ENCODE results near the gene EXOSC5. TPM values are rescaled to one million over a fixed set of nuclear protein-coding genes. Genes with fewer than 3 reads are reported as not detected.

The EXOSC5 gene
- total RNA-seq, 1 experiment from 2014 or later, result 58.7 TPM

DNA sequence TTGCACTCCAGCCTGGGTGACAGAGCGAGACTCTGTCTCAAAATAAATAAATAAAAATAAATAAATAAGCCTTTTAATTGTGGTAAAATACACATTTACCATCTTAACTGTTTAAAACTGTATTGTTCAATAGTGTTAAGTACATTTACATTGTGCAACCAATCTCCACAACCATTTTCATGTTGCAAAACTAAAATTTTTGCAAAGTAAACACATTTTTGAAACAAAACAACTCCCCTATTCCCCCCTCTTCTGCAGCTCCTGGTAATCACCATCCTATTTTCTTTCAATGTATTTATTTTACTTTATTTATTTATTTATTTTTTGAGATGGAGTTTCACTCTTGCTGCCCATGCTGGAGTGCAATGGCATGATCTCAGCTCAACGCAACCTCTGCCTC lies 27.4 kb downstream of the EXOSC5 start:
- H3K23ac ChIP-seq (ENCODE audit: insufficient read length, low read depth, low read length), result no peak overlapping the region
- H3K79me2 ChIP-seq (ENCODE audit: insufficient read depth, low read length), result no peaks in the 10 kb centered on the region
- no peak overlapping the region for H3K4me2 ChIP-seq (ENCODE audit: insufficient read depth, insufficient read length, low read length)
- no peak overlapping the region for H2BK120ac ChIP-seq (ENCODE audit: low read depth, low read length, poor library complexity, severe bottlenecking)
- no peak overlapping the region for H4K5ac ChIP-seq (ENCODE audit: insufficient read length, low read depth, low read length)
- H4K8ac ChIP-seq (replicated peaks; ENCODE audit: insufficient read length, low read depth, low read length), result no peak overlapping the region
- no peak overlapping the region for H3K27ac ChIP-seq (ENCODE audit: insufficient read length, low read depth, low read length)
- no peaks in the 10 kb centered on the region for H3K27me3 ChIP-seq (ENCODE audit: insufficient read depth, low read length)
- no peaks in the 10 kb centered on the region for H4K20me1 ChIP-seq (ENCODE audit: control insufficient read depth, insufficient read depth, insufficient read length)
- H2AK5ac ChIP-seq (ENCODE audit: insufficient read length, low read length), result no peak overlapping the region
- no peaks in the 10 kb centered on the region for H3K4me1 ChIP-seq (ENCODE audit: insufficient read depth, low read length)
- no peak for DNase-seq
- no peak overlapping the region for H2BK5ac ChIP-seq (ENCODE audit: insufficient read length, low read length)
- no peaks in the 10 kb centered on the region for H3K79me1 ChIP-seq (ENCODE audit: insufficient read depth, low read depth, low read length, poor library complexity, severe bottlenecking)
- H3K56ac ChIP-seq (ENCODE audit: insufficient read length, low read depth, low read length), result no peak overlapping the region
- H2AFZ ChIP-seq (ENCODE audit: low read length), result no peak overlapping the region
- H3K18ac ChIP-seq (ENCODE audit: insufficient read length, low read depth, low read length), result no peak overlapping the region
- H3K9me3 ChIP-seq (ENCODE audit: control insufficient read depth, low read depth, low read length), result no peaks in the 10 kb centered on the region
- TF ChIP-seq, protein P1, sequence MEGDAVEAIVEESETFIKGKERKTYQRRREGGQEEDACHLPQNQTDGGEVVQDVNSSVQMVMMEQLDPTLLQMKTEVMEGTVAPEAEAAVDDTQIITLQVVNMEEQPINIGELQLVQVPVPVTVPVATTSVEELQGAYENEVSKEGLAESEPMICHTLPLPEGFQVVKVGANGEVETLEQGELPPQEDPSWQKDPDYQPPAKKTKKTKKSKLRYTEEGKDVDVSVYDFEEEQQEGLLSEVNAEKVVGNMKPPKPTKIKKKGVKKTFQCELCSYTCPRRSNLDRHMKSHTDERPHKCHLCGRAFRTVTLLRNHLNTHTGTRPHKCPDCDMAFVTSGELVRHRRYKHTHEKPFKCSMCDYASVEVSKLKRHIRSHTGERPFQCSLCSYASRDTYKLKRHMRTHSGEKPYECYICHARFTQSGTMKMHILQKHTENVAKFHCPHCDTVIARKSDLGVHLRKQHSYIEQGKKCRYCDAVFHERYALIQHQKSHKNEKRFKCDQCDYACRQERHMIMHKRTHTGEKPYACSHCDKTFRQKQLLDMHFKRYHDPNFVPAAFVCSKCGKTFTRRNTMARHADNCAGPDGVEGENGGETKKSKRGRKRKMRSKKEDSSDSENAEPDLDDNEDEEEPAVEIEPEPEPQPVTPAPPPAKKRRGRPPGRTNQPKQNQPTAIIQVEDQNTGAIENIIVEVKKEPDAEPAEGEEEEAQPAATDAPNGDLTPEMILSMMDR (conservative IDR thresholded peaks at IDR 0.05), result no peak
- H3K4me3 Mint-ChIP-seq, result no peak overlapping the region
- no peaks in the 10 kb centered on the region; a peak in 1 of 7 replicates for H3K36me3 Mint-ChIP-seq (ENCODE audit: insufficient read depth in 1 of 3, low read depth in 3 of 3)
- H3K14ac ChIP-seq (ENCODE audit: insufficient read depth, low read length), result no peak overlapping the region
- no peak overlapping the region for H3K9ac ChIP-seq (ENCODE audit: extremely low read depth, insufficient read length, low read length)
- H3K4me1 Mint-ChIP-seq, result peaks cover 2 to 3% of the 10 kb centered on the region in 2 experiments; a peak in 1 of 4 replicates
- no CpG with 5 or more reads among the region's 2 CpGs for WGBS (ENCODE audit: extremely low coverage, insufficient read length, low lambda C conversion rate)
- no peak overlapping the region for H2BK15ac ChIP-seq (ENCODE audit: low read depth, low read length)
- no peak overlapping the region for H4K91ac ChIP-seq (ENCODE audit: insufficient read length, low read depth, low read length)
- no peaks in the 10 kb centered on the region for H3K23me2 ChIP-seq (ENCODE audit: insufficient read length, low read depth, low read length, poor library complexity, severe bottlenecking)
- H3K27ac Mint-ChIP-seq, result no peak overlapping the region
- no peaks in the 10 kb centered on the region for H3K9me3 Mint-ChIP-seq
- no peak overlapping the region for H3T11ph ChIP-seq (ENCODE audit: low read length)
- no peak overlapping the region for H2BK12ac ChIP-seq (ENCODE audit: insufficient read length, low read depth, low read length)
- no peak overlapping the region for H2BK20ac ChIP-seq (ENCODE audit: low read depth, low read length, poor library complexity, severe bottlenecking)
- no peak overlapping the region for H3K4ac ChIP-seq (ENCODE audit: low read depth, low read length)
- no peaks in the 10 kb centered on the region for H3K27me3 Mint-ChIP-seq (ENCODE audit: low read depth)
